Measurements from ENCODE around the gene TRAPPC3L. TPM values are rescaled to one million over a fixed set of nuclear protein-coding genes. Genes with fewer than 3 reads are reported as not detected.

Gene TRAPPC3L
- total and polyA plus RNA-seq, 4 donors, result 0.36 to 1.8 (median 0.54) TPM

DNA sequence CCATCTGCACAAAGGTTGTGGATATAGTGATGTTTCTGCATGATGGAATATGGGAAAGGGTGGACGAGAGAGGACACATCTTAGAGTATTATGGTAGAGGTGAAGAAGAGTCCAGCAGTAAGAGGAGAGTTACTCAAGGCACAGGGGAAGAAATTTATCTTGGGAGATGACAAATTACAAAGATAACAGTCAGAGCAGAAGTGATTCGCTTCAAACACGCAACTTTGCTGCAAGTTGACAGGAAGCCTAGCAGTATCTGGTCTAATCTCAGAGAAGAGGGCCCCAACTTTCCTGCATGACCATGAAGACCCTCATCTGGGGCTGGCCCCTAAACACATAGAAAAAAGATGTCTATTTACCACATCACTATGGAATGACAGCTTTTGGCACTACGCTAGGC lies 85.6 kb downstream of the TRAPPC3L start:
- ATAC-seq (ENCODE audit: low FRiP score) (no peak), DNase-seq (no peak)
- H3K36me3 ChIP-seq (ENCODE audit: control insufficient read depth in 1 of 2, insufficient read depth in 2 of 2, low read length in 1 of 2), result no peaks in the 10 kb centered on the region
- no peak overlapping the region for H3K4me3 ChIP-seq (ENCODE audit: low read length in 2 of 2)
- no peaks in the 10 kb centered on the region for H3K27me3 ChIP-seq (ENCODE audit: control insufficient read depth in 1 of 2, insufficient read depth in 2 of 2, low read length in 1 of 2)
- no peaks in the 10 kb centered on the region for H3K4me1 ChIP-seq (ENCODE audit: control insufficient read depth in 1 of 2, insufficient read depth in 2 of 2, low read length in 2 of 2)
- H3K27ac ChIP-seq (ENCODE audit: low read depth in 1 of 2, low read length in 2 of 2), result no peak overlapping the region
- no peaks in the 10 kb centered on the region for H3K9me3 ChIP-seq (ENCODE audit: control insufficient read depth, low read length)
- 95 to 96% methylated on average over 4 of the region's 4 CpGs for WGBS, 2 donors
- intact Hi-C loops (cut with DNase I), result no loop called here

DNA sequence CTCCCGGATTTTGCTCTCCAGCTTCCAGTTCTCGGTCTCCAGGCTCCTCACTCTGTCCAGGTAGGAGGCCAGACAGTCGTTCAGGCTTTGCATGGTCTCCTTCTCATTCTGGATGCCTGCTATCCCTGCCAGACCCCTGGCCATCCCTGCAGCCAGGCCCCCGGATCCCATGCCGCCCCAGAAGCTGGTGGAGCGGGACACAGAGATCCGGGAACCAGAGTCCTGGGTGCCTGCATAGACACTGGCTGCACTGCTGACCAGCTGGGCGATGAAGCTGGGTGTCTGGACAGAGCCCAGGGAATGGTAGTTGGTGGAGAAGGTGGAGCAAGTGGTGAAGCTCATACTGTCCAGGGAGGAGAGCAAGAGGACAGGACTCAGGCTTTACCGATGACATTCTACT lies 87.2 kb downstream of the TRAPPC3L start:
- ATAC-seq (ENCODE audit: low FRiP score) (no peak), DNase-seq (no peak)
- no peaks in the 10 kb centered on the region for H3K36me3 ChIP-seq (ENCODE audit: control insufficient read depth in 1 of 2, insufficient read depth in 2 of 2, low read length in 1 of 2)
- H3K4me3 ChIP-seq (ENCODE audit: low read length in 2 of 2), result no peak overlapping the region
- 93 to 94% methylated on average over 9 of the region's 9 CpGs for WGBS, 2 donors
- intact Hi-C loops (cut with DNase I), result no loop called here
- no peak overlapping the region for H3K27ac ChIP-seq (ENCODE audit: low read depth in 1 of 2, low read length in 2 of 2)
- no peaks in the 10 kb centered on the region for H3K4me1 ChIP-seq (ENCODE audit: control insufficient read depth in 1 of 2, insufficient read depth in 2 of 2, low read length in 2 of 2)
- H3K9me3 ChIP-seq (ENCODE audit: control insufficient read depth, low read length), result no peaks in the 10 kb centered on the region
- H3K27me3 ChIP-seq (ENCODE audit: control insufficient read depth in 1 of 2, insufficient read depth in 2 of 2, low read length in 1 of 2), result no peaks in the 10 kb centered on the region

DNA sequence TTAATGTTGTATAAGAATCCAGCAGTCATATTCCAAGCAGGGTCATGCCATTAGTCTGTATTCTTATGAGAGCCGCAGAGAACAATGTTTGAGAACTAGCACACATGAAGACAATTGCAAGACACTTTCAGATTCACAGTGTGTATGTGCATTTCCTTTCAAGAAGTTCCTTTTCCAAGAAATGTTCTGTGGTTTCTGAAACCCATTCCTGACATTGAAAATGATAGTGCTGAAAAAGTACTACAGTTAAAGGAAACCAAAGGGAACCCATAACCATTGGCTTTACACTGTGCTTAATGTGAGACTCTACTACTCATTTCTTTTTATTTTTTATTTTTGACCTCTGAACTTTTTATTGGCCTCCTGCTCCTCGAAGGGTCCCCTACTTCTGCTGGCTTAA lies 88.6 kb downstream of the TRAPPC3L start:
- ATAC-seq (ENCODE audit: low FRiP score), result no peak
- H3K36me3 ChIP-seq (ENCODE audit: control insufficient read depth in 1 of 2, insufficient read depth in 2 of 2, low read length in 1 of 2), result no peaks in the 10 kb centered on the region
- H3K4me1 ChIP-seq (ENCODE audit: control insufficient read depth in 1 of 2, insufficient read depth in 2 of 2, low read length in 2 of 2), result no peaks in the 10 kb centered on the region
- WGBS, 2 donors, result 90 to 91% methylated on average over 2 of the region's 2 CpGs
- DNase-seq, result no peak
- no peak overlapping the region for H3K27ac ChIP-seq (ENCODE audit: low read depth in 1 of 2, low read length in 2 of 2)
- intact Hi-C loops (cut with DNase I), result no loop called here
- no peaks in the 10 kb centered on the region for H3K27me3 ChIP-seq (ENCODE audit: control insufficient read depth in 1 of 2, insufficient read depth in 2 of 2, low read length in 1 of 2)
- H3K4me3 ChIP-seq (ENCODE audit: low read length in 2 of 2), result no peak overlapping the region
- no peaks in the 10 kb centered on the region for H3K9me3 ChIP-seq (ENCODE audit: control insufficient read depth, low read length)

- no peak overlapping the region for H3K27ac ChIP-seq (ENCODE audit: low read depth in 1 of 2, low read length in 2 of 2)
- no peaks in the 10 kb centered on the region for H3K4me1 ChIP-seq (ENCODE audit: control insufficient read depth in 1 of 2, insufficient read depth in 2 of 2, low read length in 2 of 2)
- H3K4me3 ChIP-seq (ENCODE audit: low read length in 2 of 2), result no peak overlapping the region
- intact Hi-C loops (cut with DNase I), result no loop called here
- 92 to 96% methylated on average over 3 of the region's 3 CpGs for WGBS, 2 donors
- no peaks in the 10 kb centered on the region for H3K36me3 ChIP-seq (ENCODE audit: control insufficient read depth in 1 of 2, insufficient read depth in 2 of 2, low read length in 1 of 2)
- DNase-seq (no peak), ATAC-seq (ENCODE audit: low FRiP score) (no peak)
- H3K27me3 ChIP-seq (ENCODE audit: control insufficient read depth in 1 of 2, insufficient read depth in 2 of 2, low read length in 1 of 2), result no peaks in the 10 kb centered on the region
- no peaks in the 10 kb centered on the region for H3K9me3 ChIP-seq (ENCODE audit: control insufficient read depth, low read length)
These were observed 89.4 kb downstream of the TRAPPC3L start for GRCh38 chr6:116456106-116456505.

DNA sequence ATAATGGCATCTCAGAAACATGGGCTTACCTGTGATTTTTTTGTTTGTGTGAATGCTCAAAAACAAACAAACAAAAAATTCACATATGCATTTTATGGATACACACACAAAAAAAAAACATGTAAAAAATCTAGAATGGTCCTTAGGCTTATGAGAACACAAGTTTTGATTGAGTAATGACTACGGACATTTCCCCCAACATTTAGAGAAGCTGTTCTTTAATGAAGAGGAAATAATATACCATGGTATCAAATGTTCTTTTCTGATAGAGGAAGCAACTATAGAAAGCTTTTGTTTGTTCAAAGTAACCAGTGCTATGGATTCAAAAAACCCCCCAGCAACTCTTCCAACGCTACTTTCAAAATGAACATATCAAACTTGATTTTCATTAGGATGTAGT lies 93.0 kb downstream of the TRAPPC3L start:
- Histone ChIP-seq H3K27ac (ENCODE audit: low read depth in 1 of 2, low read length in 2 of 2) (no peak overlapping the region), H3K4me3 (ENCODE audit: low read length in 2 of 2) (no peak overlapping the region), H3K9me3 (ENCODE audit: control insufficient read depth, low read length) (no peaks in the 10 kb centered on the region), H3K27me3 (ENCODE audit: control insufficient read depth in 1 of 2, insufficient read depth in 2 of 2, low read length in 1 of 2) (no peaks in the 10 kb centered on the region), H3K36me3 (ENCODE audit: control insufficient read depth in 1 of 2, insufficient read depth in 2 of 2, low read length in 1 of 2) (no peaks in the 10 kb centered on the region), H3K4me1 (ENCODE audit: control insufficient read depth in 1 of 2, insufficient read depth in 2 of 2, low read length in 2 of 2) (no peaks in the 10 kb centered on the region)
- 95 to 96% methylated on average over 2 of the region's 2 CpGs for WGBS, 2 donors
- intact Hi-C loops (cut with DNase I), result no loop called here
- no peak for DNase-seq
- no peak for ATAC-seq (ENCODE audit: low FRiP score)

- ATAC-seq (ENCODE audit: low FRiP score), result no peak
- Histone ChIP-seq H3K27me3 (ENCODE audit: control insufficient read depth in 1 of 2, insufficient read depth in 2 of 2, low read length in 1 of 2) (no peaks in the 10 kb centered on the region), H3K36me3 (ENCODE audit: control insufficient read depth in 1 of 2, insufficient read depth in 2 of 2, low read length in 1 of 2) (no peaks in the 10 kb centered on the region), H3K27ac (ENCODE audit: low read depth in 1 of 2, low read length in 2 of 2) (no peak overlapping the region), H3K4me1 (ENCODE audit: control insufficient read depth in 1 of 2, insufficient read depth in 2 of 2, low read length in 2 of 2) (peaks cover 0 to 1% of the 10 kb centered on the region in 2 donors), H3K9me3 (ENCODE audit: control insufficient read depth, low read length) (no peaks in the 10 kb centered on the region), H3K4me3 (ENCODE audit: low read length in 2 of 2) (no peak overlapping the region)
- DNase-seq, result no peak
- intact Hi-C loops (cut with DNase I), result no loop called here
These were observed 93.6 kb downstream of the TRAPPC3L start for GRCh38 chr6:116451916-116452315.

DNA sequence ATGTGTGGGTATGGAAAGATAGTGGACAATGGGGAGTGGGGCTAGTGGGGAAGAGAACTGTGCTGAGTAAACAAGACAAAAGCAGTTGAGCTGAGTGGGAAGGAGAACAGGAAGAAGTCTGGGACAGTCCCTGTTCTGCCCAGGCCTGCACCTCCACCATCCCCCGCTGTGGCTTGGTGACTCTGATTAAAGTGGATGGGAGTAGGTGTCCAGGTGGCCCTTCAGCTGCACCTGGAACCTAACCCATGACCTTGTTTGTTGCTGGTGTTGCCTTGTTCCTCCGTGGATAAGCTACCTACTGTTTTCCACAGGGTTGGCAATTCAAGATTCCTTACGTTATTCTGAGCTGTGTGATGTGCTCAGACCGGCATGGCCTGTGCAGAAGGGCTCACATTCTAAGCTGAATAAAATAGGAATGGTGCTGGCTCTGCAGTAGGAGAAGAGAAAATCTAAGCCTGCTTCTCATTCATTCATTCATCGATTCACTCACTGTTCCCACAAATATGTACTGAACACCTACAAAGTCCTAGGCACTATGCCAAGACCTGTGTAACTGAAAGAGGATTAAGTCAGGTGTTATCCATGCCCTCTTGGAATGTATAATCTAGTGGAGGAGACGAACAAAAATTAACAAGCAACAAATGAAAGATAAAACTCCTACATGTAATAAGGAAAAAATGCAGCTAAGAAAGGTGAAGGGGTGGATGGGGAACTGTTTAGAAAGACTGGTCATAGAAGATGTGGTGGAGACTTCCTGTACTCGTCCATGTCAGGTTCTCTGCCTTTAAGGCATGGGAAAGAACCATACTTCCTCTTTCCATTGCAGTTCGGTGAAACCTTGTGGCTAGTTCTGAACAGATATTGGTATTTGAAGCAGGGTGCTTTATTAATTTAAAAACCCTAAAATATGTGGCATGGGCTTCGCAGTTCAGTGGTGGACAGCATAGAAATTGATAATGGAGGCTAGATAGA lies 94.4 kb downstream of the TRAPPC3L start:
- ATAC-seq (ENCODE audit: low FRiP score) (no peak), DNase-seq (no peak)
- H3K36me3 ChIP-seq (ENCODE audit: control insufficient read depth in 1 of 2, insufficient read depth in 2 of 2, low read length in 1 of 2), result no peaks in the 10 kb centered on the region
- 86 to 89% methylated on average over 9 of the region's 9 CpGs for WGBS, 2 donors
- no peak overlapping the region for H3K27ac ChIP-seq (ENCODE audit: low read depth in 1 of 2, low read length in 2 of 2)
- intact Hi-C loops (cut with DNase I), result no loop called here
- H3K4me1 ChIP-seq (ENCODE audit: control insufficient read depth in 1 of 2, insufficient read depth in 2 of 2, low read length in 2 of 2), result peaks cover 0 to 1% of the 10 kb centered on the region in 2 donors
- no peaks in the 10 kb centered on the region for H3K27me3 ChIP-seq (ENCODE audit: control insufficient read depth in 1 of 2, insufficient read depth in 2 of 2, low read length in 1 of 2)
- H3K9me3 ChIP-seq (ENCODE audit: control insufficient read depth, low read length), result no peaks in the 10 kb centered on the region
- no peak overlapping the region for H3K4me3 ChIP-seq (ENCODE audit: low read length in 2 of 2)

DNA sequence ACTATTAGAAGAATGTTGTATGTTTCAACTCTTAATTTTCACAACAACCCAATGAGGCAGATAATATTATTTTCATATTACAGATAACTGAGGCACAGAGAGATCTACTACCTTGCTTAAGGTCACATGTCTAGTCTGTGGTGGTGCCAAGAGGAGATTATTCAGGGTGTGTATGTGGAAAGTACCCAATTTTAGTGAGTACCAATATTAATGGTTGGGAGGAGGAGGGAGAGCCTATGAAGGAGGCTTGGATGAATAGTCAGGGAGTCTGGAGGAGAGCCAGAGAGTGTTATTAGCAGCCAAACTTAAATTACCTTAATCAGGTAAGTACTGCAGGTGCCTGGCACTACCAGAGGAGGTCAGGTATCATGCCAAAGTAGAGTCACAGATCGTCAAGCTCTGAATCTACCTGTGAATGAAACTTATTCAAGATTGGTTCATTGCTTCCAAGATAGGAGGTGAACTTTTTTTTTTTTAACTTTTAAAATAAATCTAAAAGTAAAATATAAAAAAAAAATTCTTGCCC lies 95.2 kb downstream of the TRAPPC3L start:
- intact Hi-C loops (cut with DNase I), result no loop called here
- no peak overlapping the region for H3K27ac ChIP-seq (ENCODE audit: low read depth in 1 of 2, low read length in 2 of 2)
- no peaks in the 10 kb centered on the region for H3K36me3 ChIP-seq (ENCODE audit: control insufficient read depth in 1 of 2, insufficient read depth in 2 of 2, low read length in 1 of 2)
- no peak overlapping the region for H3K4me3 ChIP-seq (ENCODE audit: low read length in 2 of 2)
- H3K9me3 ChIP-seq (ENCODE audit: control insufficient read depth, low read length), result no peaks in the 10 kb centered on the region
- no peak for ATAC-seq (ENCODE audit: low FRiP score)
- no peak for DNase-seq
- WGBS, 2 donors, result 84 to 100% methylated on average over 1 of the region's 1 CpG
- no peaks in the 10 kb centered on the region for H3K27me3 ChIP-seq (ENCODE audit: control insufficient read depth in 1 of 2, insufficient read depth in 2 of 2, low read length in 1 of 2)
- peaks cover 0 to 1% of the 10 kb centered on the region in 2 donors for H3K4me1 ChIP-seq (ENCODE audit: control insufficient read depth in 1 of 2, insufficient read depth in 2 of 2, low read length in 2 of 2)

- Histone ChIP-seq H3K36me3 (ENCODE audit: control insufficient read depth in 1 of 2, insufficient read depth in 2 of 2, low read length in 1 of 2) (no peaks in the 10 kb centered on the region), H3K9me3 (ENCODE audit: control insufficient read depth, low read length) (no peaks in the 10 kb centered on the region), H3K27me3 (ENCODE audit: control insufficient read depth in 1 of 2, insufficient read depth in 2 of 2, low read length in 1 of 2) (no peaks in the 10 kb centered on the region), H3K27ac (ENCODE audit: low read depth in 1 of 2, low read length in 2 of 2) (no peak overlapping the region), H3K4me3 (ENCODE audit: low read length in 2 of 2) (no peak overlapping the region), H3K4me1 (ENCODE audit: control insufficient read depth in 1 of 2, insufficient read depth in 2 of 2, low read length in 2 of 2) (peaks cover 0 to 1% of the 10 kb centered on the region in 2 donors)
- WGBS, 2 donors, result 24 to 49% methylated on average over 1 of the region's 1 CpG
- no peak for DNase-seq
- ATAC-seq (ENCODE audit: low FRiP score), result no peak
- intact Hi-C loops (cut with DNase I), result loop anchor here (5.0 to 10.0 kb wide), 2 partner anchors 162 to 165 kb away; no protein-coding TSS in a partner anchor
These were observed 95.9 kb downstream of the TRAPPC3L start for GRCh38 chr6:116449565-116449964.

Data from aorta (tissue), 5 donors.